Measurements from ENCODE around the gene MYH14. TPM values are rescaled to one million over a fixed set of nuclear protein-coding genes. Genes with fewer than 3 reads are reported as not detected.

The MYH14 gene
- total RNA-seq, 1 experiment from 2014 or later = not detected

DNA sequence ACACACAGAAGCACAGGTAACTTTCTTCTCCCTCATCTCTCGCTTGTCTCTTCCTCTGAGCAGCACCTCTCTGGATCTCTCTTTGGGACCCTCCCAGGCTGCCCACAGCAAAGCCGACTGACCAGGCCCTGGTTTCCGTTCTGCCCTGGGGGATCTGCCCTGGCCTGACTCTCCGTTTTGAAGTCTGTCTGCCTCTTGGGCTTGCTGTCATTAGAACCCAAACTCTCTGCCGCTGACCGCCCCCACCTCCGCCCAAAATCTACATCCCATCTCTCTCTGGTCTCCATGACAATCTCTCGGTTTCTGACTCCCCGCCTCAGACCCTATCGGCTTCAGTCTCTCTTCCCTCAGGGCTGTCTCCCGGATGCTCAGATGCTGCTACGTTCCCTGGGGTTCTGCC lies 118.8 kb downstream of the MYH14 start:
- TF ChIP-seq, protein P1, sequence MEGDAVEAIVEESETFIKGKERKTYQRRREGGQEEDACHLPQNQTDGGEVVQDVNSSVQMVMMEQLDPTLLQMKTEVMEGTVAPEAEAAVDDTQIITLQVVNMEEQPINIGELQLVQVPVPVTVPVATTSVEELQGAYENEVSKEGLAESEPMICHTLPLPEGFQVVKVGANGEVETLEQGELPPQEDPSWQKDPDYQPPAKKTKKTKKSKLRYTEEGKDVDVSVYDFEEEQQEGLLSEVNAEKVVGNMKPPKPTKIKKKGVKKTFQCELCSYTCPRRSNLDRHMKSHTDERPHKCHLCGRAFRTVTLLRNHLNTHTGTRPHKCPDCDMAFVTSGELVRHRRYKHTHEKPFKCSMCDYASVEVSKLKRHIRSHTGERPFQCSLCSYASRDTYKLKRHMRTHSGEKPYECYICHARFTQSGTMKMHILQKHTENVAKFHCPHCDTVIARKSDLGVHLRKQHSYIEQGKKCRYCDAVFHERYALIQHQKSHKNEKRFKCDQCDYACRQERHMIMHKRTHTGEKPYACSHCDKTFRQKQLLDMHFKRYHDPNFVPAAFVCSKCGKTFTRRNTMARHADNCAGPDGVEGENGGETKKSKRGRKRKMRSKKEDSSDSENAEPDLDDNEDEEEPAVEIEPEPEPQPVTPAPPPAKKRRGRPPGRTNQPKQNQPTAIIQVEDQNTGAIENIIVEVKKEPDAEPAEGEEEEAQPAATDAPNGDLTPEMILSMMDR (IDR thresholded peaks at IDR 0.05; ENCODE audit: unreplicated experiment) = no peak
- CTCF ChIA-PET = no interaction called here
- no peaks in the 10 kb centered on the region for H3K36me3 Mint-ChIP-seq (ENCODE audit: insufficient read depth, unreplicated experiment)
- POLR2A ChIA-PET = no interaction called here
- intact Hi-C loops (cut with micrococcal nuclease) = no loop called here
- no peaks in the 10 kb centered on the region for H3K4me1 Mint-ChIP-seq (ENCODE audit: insufficient read depth, unreplicated experiment)
- peaks cover 31% of the 10 kb centered on the region for H3K9me3 Mint-ChIP-seq (ENCODE audit: unreplicated experiment)
- no peak for DNase-seq (ENCODE audit: unreplicated experiment)
- no peak overlapping the region for H3K4me3 Mint-ChIP-seq (ENCODE audit: unreplicated experiment)
- no peak overlapping the region for H3K27ac Mint-ChIP-seq (ENCODE audit: low read depth, unreplicated experiment)
- BruUV-seq (replicated peaks) = no TSS peak
- H3K27me3 Mint-ChIP-seq (ENCODE audit: insufficient read depth, unreplicated experiment) = peaks cover 8% of the 10 kb centered on the region

DNA sequence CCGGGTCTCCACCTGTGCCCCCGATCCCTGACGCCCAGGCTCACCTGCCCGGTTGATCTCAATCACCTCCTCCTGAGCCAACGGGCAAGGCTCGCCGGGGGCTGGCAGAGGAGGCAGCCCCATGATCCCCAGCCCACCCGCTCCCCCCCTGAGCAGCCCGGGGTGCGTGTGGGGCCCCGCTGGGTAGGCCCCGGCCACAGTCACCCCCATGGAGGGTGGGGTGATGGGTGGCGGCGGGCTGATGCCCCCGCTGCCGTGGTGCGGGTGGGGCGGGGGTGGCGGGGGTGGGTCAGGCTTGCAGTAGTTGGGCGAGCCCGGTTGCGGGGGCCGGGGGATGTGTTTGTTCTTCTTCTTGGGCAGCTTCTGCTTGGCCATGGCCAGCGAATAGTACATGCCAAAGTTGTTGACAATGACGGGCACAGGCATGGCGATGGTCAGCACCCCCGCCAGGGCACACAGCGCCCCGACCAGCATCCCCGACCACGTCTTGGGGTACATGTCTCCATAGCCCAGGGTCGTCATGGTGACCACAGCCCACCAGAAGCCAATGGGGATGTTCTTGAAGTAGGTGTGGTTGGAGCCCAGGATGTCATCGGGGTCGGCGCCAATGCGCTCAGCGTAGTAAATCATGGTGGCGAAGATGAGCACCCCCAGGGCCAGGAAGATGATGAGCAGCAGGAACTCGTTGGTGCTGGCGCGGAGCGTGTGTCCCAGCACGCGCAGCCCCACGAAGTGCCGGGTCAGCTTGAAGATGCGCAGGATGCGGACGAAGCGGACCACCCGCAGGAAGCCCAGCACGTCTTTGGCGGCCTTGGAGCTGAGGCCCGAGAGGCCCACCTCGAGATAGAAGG lies 119.7 kb downstream of the MYH14 start:
- TF ChIP-seq, protein P1 (IDR thresholded peaks at IDR 0.05; ENCODE audit: unreplicated experiment) = no peak
- ChIA-PET POLR2A (no interaction called here), CTCF (no interaction called here)
- no peak overlapping the region for H3K4me3 Mint-ChIP-seq (ENCODE audit: unreplicated experiment)
- peaks cover 17% of the 10 kb centered on the region for H3K27me3 Mint-ChIP-seq (ENCODE audit: insufficient read depth, unreplicated experiment)
- no peak for DNase-seq (ENCODE audit: unreplicated experiment)
- H3K9me3 Mint-ChIP-seq (ENCODE audit: unreplicated experiment) = peaks cover 39% of the 10 kb centered on the region
- H3K36me3 Mint-ChIP-seq (ENCODE audit: insufficient read depth, unreplicated experiment) = no peaks in the 10 kb centered on the region
- intact Hi-C loops (cut with micrococcal nuclease) = no loop called here
- no peak overlapping the region for H3K27ac Mint-ChIP-seq (ENCODE audit: low read depth, unreplicated experiment)
- no TSS peak for BruUV-seq (replicated peaks)
- no peaks in the 10 kb centered on the region for H3K4me1 Mint-ChIP-seq (ENCODE audit: insufficient read depth, unreplicated experiment)

DNA sequence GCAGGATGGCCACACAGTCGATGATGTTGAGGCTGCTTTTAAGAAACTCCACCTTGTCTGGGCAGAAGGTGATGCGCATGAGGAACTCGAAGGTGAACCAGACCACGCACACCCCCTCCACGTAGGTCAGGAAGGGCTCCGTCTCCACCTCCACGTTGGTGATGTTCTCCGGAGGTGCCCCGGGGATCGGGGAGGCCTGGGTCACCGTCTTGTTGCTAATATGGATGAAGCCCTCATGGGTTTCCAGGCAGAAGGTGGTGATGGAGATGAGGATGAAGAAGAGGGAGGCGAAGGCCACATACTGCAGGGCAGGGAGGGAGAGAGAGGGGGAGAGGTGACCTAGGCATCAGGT lies 120.3 kb downstream of the MYH14 start:
- POLR2A ChIA-PET = no interaction called here
- intact Hi-C loops (cut with micrococcal nuclease) = no loop called here
- CTCF ChIA-PET = no interaction called here
- Mint-ChIP-seq H3K27ac (ENCODE audit: low read depth, unreplicated experiment) (no peak overlapping the region), H3K4me1 (ENCODE audit: insufficient read depth, unreplicated experiment) (no peaks in the 10 kb centered on the region), H3K27me3 (ENCODE audit: insufficient read depth, unreplicated experiment) (peaks cover 17% of the 10 kb centered on the region), H3K9me3 (ENCODE audit: unreplicated experiment) (peaks cover 39% of the 10 kb centered on the region), H3K36me3 (ENCODE audit: insufficient read depth, unreplicated experiment) (no peaks in the 10 kb centered on the region), H3K4me3 (ENCODE audit: unreplicated experiment) (no peak overlapping the region)
- BruUV-seq (replicated peaks) = no TSS peak
- DNase-seq (ENCODE audit: unreplicated experiment) = no peak
- TF ChIP-seq, protein P1 (IDR thresholded peaks at IDR 0.05; ENCODE audit: unreplicated experiment) = no peak

DNA sequence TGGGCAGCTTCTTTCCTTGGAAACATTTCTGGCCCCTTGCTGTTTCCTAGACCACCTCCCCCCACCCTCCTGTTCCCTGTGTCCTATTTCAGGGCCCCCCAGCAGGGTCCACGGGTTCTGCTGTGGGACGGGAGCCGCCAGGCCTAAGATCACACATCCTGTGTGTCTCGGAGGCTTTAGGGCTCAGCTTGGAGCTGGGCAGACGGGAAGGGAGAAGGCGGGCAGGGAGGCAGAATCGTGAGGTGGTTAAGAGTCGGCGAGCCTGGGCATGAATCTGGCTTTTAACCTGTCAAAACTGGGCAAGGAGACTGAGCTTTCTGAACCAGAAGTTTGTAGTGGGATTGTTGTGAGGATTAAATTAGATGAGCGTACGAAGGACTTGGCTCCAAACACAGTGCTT lies 120.9 kb downstream of the MYH14 start:
- Mint-ChIP-seq H3K9me3 (ENCODE audit: unreplicated experiment) (peaks cover 40% of the 10 kb centered on the region), H3K27me3 (ENCODE audit: insufficient read depth, unreplicated experiment) (peaks cover 19% of the 10 kb centered on the region), H3K4me1 (ENCODE audit: insufficient read depth, unreplicated experiment) (no peaks in the 10 kb centered on the region), H3K36me3 (ENCODE audit: insufficient read depth, unreplicated experiment) (no peaks in the 10 kb centered on the region), H3K4me3 (ENCODE audit: unreplicated experiment) (no peak overlapping the region), H3K27ac (ENCODE audit: low read depth, unreplicated experiment) (no peak overlapping the region)
- TF ChIP-seq, protein P1 (IDR thresholded peaks at IDR 0.05; ENCODE audit: unreplicated experiment) = no peak
- ChIA-PET POLR2A (no interaction called here), CTCF (no interaction called here)
- BruUV-seq (replicated peaks) = no TSS peak
- DNase-seq (ENCODE audit: unreplicated experiment) = no peak
- intact Hi-C loops (cut with micrococcal nuclease) = no loop called here
